OCI-LY1 (cell line): Measurements from ENCODE around the gene TCN2.

ENCODE experiments used
- CTCF ChIP-seq: fragments of 200-600 bp; sonication (generic), shearing (Covaris generic); IDR thresholded peaks from 2 replicates; pipeline ENCODE4 v1.5.1; 2017; ENCODE audit warnings: mild to moderate bottlenecking, antibody characterized with exemption, low read length, moderate library complexity, mixed read lengths
- EZH2 ChIP-seq: fragments of 200-600 bp; sonication (generic), shearing (Covaris generic); IDR thresholded peaks from 2 replicates; pipeline ENCODE4 v1.8.0; 2017; ENCODE audit warnings: borderline replicate concordance, mixed run types, mild to moderate bottlenecking, antibody characterized with exemption, low read length, moderate library complexity, mixed read lengths

- TF ChIP-seq CTCF (no peak), EZH2 (no peak)
Measured at GRCh38 chr22:30649430-30650007, 42.5 kb downstream of the TCN2 start.
